Measurements from ENCODE around the gene POLG.

The POLG gene

GRCh38 chr15:89370978-89371227, 36.3 kb upstream of the POLG start:
- Histone ChIP-seq H3K4me1 (peaks cover 9% of the 10 kb centered on the region), H3K27me3 (no peaks in the 10 kb centered on the region), H3K4me3 (ENCODE audit: low read depth, low read length) (no peak overlapping the region), H3K9me3 (no peaks in the 10 kb centered on the region), H3K36me3 (peaks cover 47% of the 10 kb centered on the region)
- DNase-seq, result no peak
- TF ChIP-seq CTCF (IDR thresholded peaks at IDR 0.05; ENCODE audit: low read depth, low read length), result no peak

GRCh38 chr15:89370120-89370977, 35.7 kb upstream of the POLG start:
- Histone ChIP-seq H3K4me3 (ENCODE audit: low read depth, low read length) (no peak overlapping the region), H3K4me1 (peaks cover 9% of the 10 kb centered on the region), H3K9me3 (no peaks in the 10 kb centered on the region), H3K27me3 (no peaks in the 10 kb centered on the region), H3K36me3 (peaks cover 47% of the 10 kb centered on the region)
- DNase-seq, result no peak
- TF ChIP-seq CTCF (IDR thresholded peaks at IDR 0.05; ENCODE audit: low read depth, low read length), result no peak

- peaks cover 51% of the 10 kb centered on the region for H3K36me3 ChIP-seq
- TF ChIP-seq CTCF (IDR thresholded peaks at IDR 0.05; ENCODE audit: low read depth, low read length), result no peak
- no peaks in the 10 kb centered on the region for H3K27me3 ChIP-seq
- no peaks in the 10 kb centered on the region for H3K9me3 ChIP-seq
- no peak overlapping the region for H3K4me3 ChIP-seq (ENCODE audit: low read depth, low read length)
- no peak for DNase-seq
- H3K4me1 ChIP-seq, result peaks cover 12% of the 10 kb centered on the region
These were observed 34.8 kb upstream of the POLG start for GRCh38 chr15:89369341-89369947.

GRCh38 chr15:89368566-89369223, 34.1 kb upstream of the POLG start:
- peak; percentile 71 for DNase-seq
- TF ChIP-seq CTCF (IDR thresholded peaks at IDR 0.05; ENCODE audit: low read depth, low read length), result no peak
- H3K4me3 ChIP-seq (ENCODE audit: low read depth, low read length), result peak overlapping the region; percentile 46
- H3K36me3 ChIP-seq, result peaks cover 51% of the 10 kb centered on the region
- peaks cover 14% of the 10 kb centered on the region for H3K4me1 ChIP-seq
- no peaks in the 10 kb centered on the region for H3K27me3 ChIP-seq
- H3K9me3 ChIP-seq, result no peaks in the 10 kb centered on the region

GRCh38 chr15:89367485-89368451, 33.1 kb upstream of the POLG start:
- TF ChIP-seq CTCF (IDR thresholded peaks at IDR 0.05; ENCODE audit: low read depth, low read length), result no peak
- peak overlapping the region; percentile 46 for H3K4me3 ChIP-seq (ENCODE audit: low read depth, low read length)
- peaks cover 14% of the 10 kb centered on the region for H3K4me1 ChIP-seq
- peak; percentile 75 for DNase-seq
- H3K36me3 ChIP-seq, result peaks cover 48% of the 10 kb centered on the region
- no peaks in the 10 kb centered on the region for H3K27me3 ChIP-seq
- no peaks in the 10 kb centered on the region for H3K9me3 ChIP-seq

Measured in BE2C (cell line).